Left renal cortex interstitium (tissue), 4 donors: Measurements from ENCODE around the gene KIAA0825. TPM values are rescaled to one million over a fixed set of nuclear protein-coding genes. Genes with fewer than 3 reads are reported as not detected.
"Not testable (repeated sequence)": the region's sequence is repeated elsewhere in the genome, so short reads cannot be mapped to it uniquely, and the experiment has no call there.

Experiments
- DNase-seq, 4 donors: peaks; one replicate each; pipeline ENCODE4 v3.0.0-alpha.2; 2013; ENCODE audit warnings: low read depth in 4 of 4, low spot score in 2 of 4, missing footprints in 1 of 4
- polyA plus RNA-seq, 4 donors: library from polyadenylated mRNA; unstranded; fragments of 120-200 nt; gene quantifications; one replicate each; pipeline ENCODE4 v1.2.1, GENCODE V29; 2013; ENCODE audit not compliant: insufficient read length in 4 of 4

KIAA0825 gene
- polyA plus RNA-seq, 4 donors, result 4.3 to 5.2 (median 4.3) TPM

GRCh38 chr5:94595281-94595840 is 23.0 kb downstream of the KIAA0825 start:
- DNase-seq, result no peak

GRCh38 chr5:94577466-94578245 is 40.7 kb downstream of the KIAA0825 start:
- DNase-seq, result no peak

GRCh38 chr5:94575196-94575595 is 43.2 kb downstream of the KIAA0825 start:
- no peak for DNase-seq

- not testable (repeated sequence) for DNase-seq
Measured at GRCh38 chr5:94573349-94573748, 45.1 kb downstream of the KIAA0825 start.

- no peak for DNase-seq
Measured at GRCh38 chr5:94571415-94571814, 47.0 kb downstream of the KIAA0825 start.

GRCh38 chr5:94564812-94565211 is 53.6 kb downstream of the KIAA0825 start:
- DNase-seq, result no peak

GRCh38 chr5:94562327-94562971 is 56.0 kb downstream of the KIAA0825 start:
- DNase-seq, result no peak

GRCh38 chr5:94558028-94558427 is 60.4 kb downstream of the KIAA0825 start:
- no peak for DNase-seq

- DNase-seq, result no peak
Measured at GRCh38 chr5:94551858-94552257, 66.5 kb downstream of the KIAA0825 start.

GRCh38 chr5:94545870-94546625 is 72.4 kb downstream of the KIAA0825 start:
- no peak for DNase-seq

- no peak for DNase-seq
Measured at GRCh38 chr5:94544875-94545547, 73.4 kb downstream of the KIAA0825 start.

GRCh38 chr5:94544031-94544650 is 74.3 kb downstream of the KIAA0825 start:
- DNase-seq, result no peak

- DNase-seq, result no peak
Measured at GRCh38 chr5:94540856-94541494, 77.4 kb downstream of the KIAA0825 start.

GRCh38 chr5:94538260-94538659 is 80.1 kb downstream of the KIAA0825 start:
- no peak for DNase-seq

GRCh38 chr5:94526706-94527105 is 91.7 kb downstream of the KIAA0825 start:
- DNase-seq, result no peak

- DNase-seq, result peak in 1 of 4 donors; percentile 9
Measured at GRCh38 chr5:94524841-94525697, 93.3 kb downstream of the KIAA0825 start.

GRCh38 chr5:94523018-94523417 is 95.4 kb downstream of the KIAA0825 start:
- DNase-seq, result no peak

GRCh38 chr5:94522117-94522516 is 96.3 kb downstream of the KIAA0825 start:
- DNase-seq, result no peak
